Measurements from ENCODE around the gene DIPK1B.

DNA sequence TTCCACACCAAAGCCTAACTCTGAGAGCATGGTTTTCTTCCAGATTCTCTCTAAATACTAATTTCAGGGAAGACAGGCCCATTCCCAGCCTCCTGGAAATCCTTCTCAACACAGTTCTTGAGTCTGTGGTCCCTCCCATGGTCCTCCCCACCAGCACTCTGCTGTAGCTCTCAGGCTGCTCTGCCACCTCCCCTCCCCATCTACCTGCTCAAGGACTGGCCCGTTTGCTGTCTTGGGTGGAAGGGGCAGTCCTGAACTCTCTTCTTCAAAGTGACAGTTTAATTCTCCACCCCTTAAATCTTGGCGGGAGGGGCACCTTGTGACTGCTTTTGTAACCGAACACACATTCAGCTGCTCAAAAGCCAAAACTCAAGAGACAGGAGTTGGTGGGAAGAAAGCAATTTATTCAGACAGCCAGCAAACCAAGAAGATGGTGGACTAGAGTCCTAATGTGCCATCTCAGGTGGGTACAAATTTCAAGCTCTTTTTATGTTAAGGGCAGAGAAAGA, 59.6 kb downstream of the DIPK1B start:
- TF ChIP-seq, protein P1, sequence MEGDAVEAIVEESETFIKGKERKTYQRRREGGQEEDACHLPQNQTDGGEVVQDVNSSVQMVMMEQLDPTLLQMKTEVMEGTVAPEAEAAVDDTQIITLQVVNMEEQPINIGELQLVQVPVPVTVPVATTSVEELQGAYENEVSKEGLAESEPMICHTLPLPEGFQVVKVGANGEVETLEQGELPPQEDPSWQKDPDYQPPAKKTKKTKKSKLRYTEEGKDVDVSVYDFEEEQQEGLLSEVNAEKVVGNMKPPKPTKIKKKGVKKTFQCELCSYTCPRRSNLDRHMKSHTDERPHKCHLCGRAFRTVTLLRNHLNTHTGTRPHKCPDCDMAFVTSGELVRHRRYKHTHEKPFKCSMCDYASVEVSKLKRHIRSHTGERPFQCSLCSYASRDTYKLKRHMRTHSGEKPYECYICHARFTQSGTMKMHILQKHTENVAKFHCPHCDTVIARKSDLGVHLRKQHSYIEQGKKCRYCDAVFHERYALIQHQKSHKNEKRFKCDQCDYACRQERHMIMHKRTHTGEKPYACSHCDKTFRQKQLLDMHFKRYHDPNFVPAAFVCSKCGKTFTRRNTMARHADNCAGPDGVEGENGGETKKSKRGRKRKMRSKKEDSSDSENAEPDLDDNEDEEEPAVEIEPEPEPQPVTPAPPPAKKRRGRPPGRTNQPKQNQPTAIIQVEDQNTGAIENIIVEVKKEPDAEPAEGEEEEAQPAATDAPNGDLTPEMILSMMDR (IDR thresholded peaks at IDR 0.05), result no peak
- no peak for TF ChIP-seq GABPA (IDR thresholded peaks at IDR 0.05; ENCODE audit: low read depth)
- TF ChIP-seq TAF1 (IDR thresholded peaks at IDR 0.05; ENCODE audit: borderline replicate concordance, low read depth, low read length), result no peak
- TF ChIP-seq, protein P2, sequence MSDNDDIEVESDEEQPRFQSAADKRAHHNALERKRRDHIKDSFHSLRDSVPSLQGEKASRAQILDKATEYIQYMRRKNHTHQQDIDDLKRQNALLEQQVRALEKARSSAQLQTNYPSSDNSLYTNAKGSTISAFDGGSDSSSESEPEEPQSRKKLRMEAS (IDR thresholded peaks at IDR 0.05; ENCODE audit: low read depth), result no peak
- TF ChIP-seq EZH2phosphoT487 (IDR thresholded peaks at IDR 0.05; ENCODE audit: borderline replicate concordance, low read depth), result no peak

Data from SK-N-SH (cell line).